ENCODE data around the gene PPP1R1B. TPM values are rescaled to one million over a fixed set of nuclear protein-coding genes. Genes with fewer than 3 reads are reported as not detected.

PPP1R1B gene
- total and polyA plus RNA-seq, 9 of the 15 experiments (the other 6 are each of a cell fraction or from before 2014, with no cell fraction given), result 0.07 to 0.18 (median 0.10) TPM; not detected in 4

DNA sequence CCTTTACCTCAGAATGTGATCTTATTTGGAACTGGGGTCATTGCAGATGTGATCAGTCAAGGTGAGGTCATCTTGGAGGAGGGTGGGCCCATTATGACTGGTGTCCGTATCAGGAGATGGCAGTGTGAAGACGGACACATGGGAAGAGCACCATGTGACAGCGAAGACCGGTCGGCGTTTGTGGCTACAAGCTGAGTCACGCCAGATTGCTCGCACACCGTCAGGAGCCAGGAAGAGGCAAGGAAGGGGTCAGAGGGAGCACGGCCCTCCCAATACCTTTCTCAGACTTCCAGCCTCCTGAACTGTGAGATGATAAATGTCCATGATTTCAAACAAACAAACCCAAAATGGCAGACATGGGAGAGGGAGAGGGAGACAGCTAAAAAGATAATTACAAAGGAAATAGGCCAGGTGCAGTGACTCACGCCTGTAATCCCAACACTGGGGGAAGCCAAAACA is 23.4 kb downstream of the PPP1R1B start (continued):
- TF ChIP-seq MEF2D (tag; conservative IDR thresholded peaks at IDR 0.05; ENCODE audit: low read depth) (peak; percentile 58; the same call in 1 of the 2 replicates), HDAC2 (IDR thresholded peaks at IDR 0.05) (peak; percentile 74), RBFOX2 (IDR thresholded peaks at IDR 0.05; ENCODE audit: low read depth, low read length) (peak; percentile 39; the same call in 1 of the 2 replicates), EHMT2 (IDR thresholded peaks at IDR 0.05) (peak; percentile 86), ARHGAP35 (IDR thresholded peaks at IDR 0.05; ENCODE audit: partially characterized antibody) (no peak), ZNF23 (CRISPR knock-in tag; IDR thresholded peaks at IDR 0.05) (no peak), ZSCAN32 (CRISPR knock-in tag; IDR thresholded peaks at IDR 0.05) (0 out of 2 replicates have a peak, but pooled peaks have one; percentile 13), PTRF (tag; IDR thresholded peaks at IDR 0.05) (peak; percentile 31; the same call in 1 of the 2 replicates), ZNF449 (CRISPR knock-in tag; IDR thresholded peaks at IDR 0.05) (no peak), SLC30A9 (CRISPR knock-in tag; IDR thresholded peaks at IDR 0.05) (no peak), MAZ (CRISPR knock-in tag; conservative IDR thresholded peaks at IDR 0.05 in 1 of 2, IDR thresholded peaks at IDR 0.05 in 1 of 2) (peak; percentile 20 to 70; a peak in 2 of 4 replicates), ZNF668 (CRISPR knock-in tag; IDR thresholded peaks at IDR 0.05) (no peak), ZNF41 (CRISPR knock-in tag; conservative IDR thresholded peaks at IDR 0.05) (no peak), BCOR (IDR thresholded peaks at IDR 0.05) (0 out of 2 replicates have a peak, but pooled peaks have one; percentile 6), CTBP1 (IDR thresholded peaks at IDR 0.05; ENCODE audit: borderline replicate concordance) (peak; percentile 93), CBFA2T3 (IDR thresholded peaks at IDR 0.05) (peak; percentile 82), CREB1 (IDR thresholded peaks at IDR 0.05) (peak; percentile 53), CREB1 (CRISPR knock-in tag; IDR thresholded peaks at IDR 0.05) (0 out of 2 replicates have a peak, but pooled peaks have one; percentile 8), ZNF134 (CRISPR knock-in tag; conservative IDR thresholded peaks at IDR 0.05) (peak; percentile 62), ZC3H8 (IDR thresholded peaks at IDR 0.05) (0 out of 2 replicates have a peak, but pooled peaks have one; percentile 13), CBFA2T2 (conservative IDR thresholded peaks at IDR 0.05) (peak; percentile 80), SMAD4 (CRISPR knock-in tag; conservative IDR thresholded peaks at IDR 0.05) (peak; percentile 85), NONO (IDR thresholded peaks at IDR 0.05; ENCODE audit: low read depth in 2 of 2, low read length in 1 of 2) (peak in 1 of 2 experiments; percentile 54; a peak in 1 of 4 replicates), SAP30 (IDR thresholded peaks at IDR 0.05; ENCODE audit: borderline replicate concordance, insufficient read depth, low read depth, low read length, poor library complexity, severe bottlenecking) (no peak)
- TF ChIP-seq, protein P1, sequence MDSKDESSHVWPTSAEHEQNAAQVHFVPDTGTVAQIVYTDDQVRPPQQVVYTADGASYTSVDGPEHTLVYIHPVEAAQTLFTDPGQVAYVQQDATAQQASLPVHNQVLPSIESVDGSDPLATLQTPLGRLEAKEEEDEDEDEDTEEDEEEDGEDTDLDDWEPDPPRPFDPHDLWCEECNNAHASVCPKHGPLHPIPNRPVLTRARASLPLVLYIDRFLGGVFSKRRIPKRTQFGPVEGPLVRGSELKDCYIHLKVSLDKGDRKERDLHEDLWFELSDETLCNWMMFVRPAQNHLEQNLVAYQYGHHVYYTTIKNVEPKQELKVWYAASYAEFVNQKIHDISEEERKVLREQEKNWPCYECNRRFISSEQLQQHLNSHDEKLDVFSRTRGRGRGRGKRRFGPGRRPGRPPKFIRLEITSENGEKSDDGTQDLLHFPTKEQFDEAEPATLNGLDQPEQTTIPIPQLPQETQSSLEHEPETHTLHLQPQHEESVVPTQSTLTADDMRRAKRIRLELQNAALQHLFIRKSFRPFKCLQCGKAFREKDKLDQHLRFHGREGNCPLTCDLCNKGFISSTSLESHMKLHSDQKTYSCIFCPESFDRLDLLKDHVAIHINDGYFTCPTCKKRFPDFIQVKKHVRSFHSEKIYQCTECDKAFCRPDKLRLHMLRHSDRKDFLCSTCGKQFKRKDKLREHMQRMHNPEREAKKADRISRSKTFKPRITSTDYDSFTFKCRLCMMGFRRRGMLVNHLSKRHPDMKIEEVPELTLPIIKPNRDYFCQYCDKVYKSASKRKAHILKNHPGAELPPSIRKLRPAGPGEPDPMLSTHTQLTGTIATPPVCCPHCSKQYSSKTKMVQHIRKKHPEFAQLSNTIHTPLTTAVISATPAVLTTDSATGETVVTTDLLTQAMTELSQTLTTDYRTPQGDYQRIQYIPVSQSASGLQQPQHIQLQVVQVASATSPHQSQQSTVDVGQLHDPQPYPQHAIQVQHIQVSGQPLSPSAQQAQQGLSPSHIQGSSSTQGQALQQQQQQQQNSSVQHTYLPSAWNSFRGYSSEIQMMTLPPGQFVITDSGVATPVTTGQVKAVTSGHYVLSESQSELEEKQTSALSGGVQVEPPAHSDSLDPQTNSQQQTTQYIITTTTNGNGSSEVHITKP (IDR thresholded peaks at IDR 0.05; ENCODE audit: partially characterized antibody), result peak; percentile 57
- TF ChIP-seq, protein P2, sequence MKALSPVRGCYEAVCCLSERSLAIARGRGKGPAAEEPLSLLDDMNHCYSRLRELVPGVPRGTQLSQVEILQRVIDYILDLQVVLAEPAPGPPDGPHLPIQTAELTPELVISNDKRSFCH (CRISPR knock-in tag; IDR thresholded peaks at IDR 0.05), result no peak
- TF ChIP-seq, protein P2 (tag; IDR thresholded peaks at IDR 0.05), result peak; percentile 44; the same call in 1 of the 2 replicates
